Kidney (tissue), 14 donors: ENCODE data around the gene DNASE1L2. TPM values are rescaled to one million over a fixed set of nuclear protein-coding genes. Genes with fewer than 3 reads are reported as not detected.

Experiments used
- DNase-seq, 5 donors: peaks; one replicate each; pipeline ENCODE4 v3.0.0-alpha.2; 2013 to 2020
- FAIRE-seq: peaks from 2 replicates; lab custom pipeline; 2012; peaks lifted over from hg19 to GRCh38; lab: Jason Lieb, UNC
- H3K27ac ChIP-seq, 2 donors: one replicate each; pipeline ENCODE4 v1.7.0; 2013; ENCODE audit warnings: low read depth in 2 of 2, low read length in 2 of 2, inconsistent platforms in 1 of 2
- H3K27me3 ChIP-seq: one replicate; pipeline ENCODE4 v1.7.1; 2013; ENCODE audit warnings: low read length, inconsistent platforms; ENCODE audit not compliant: control insufficient read depth, insufficient read depth
- H3K36me3 ChIP-seq, 3 donors: one replicate each; pipeline versions ENCODE4 v1.7.0 to v1.7.1; 2013; ENCODE audit warnings: low read length in 3 of 3, control low read depth in 1 of 3, inconsistent platforms in 1 of 3; ENCODE audit not compliant: insufficient read depth in 3 of 3, control insufficient read depth in 2 of 3
- H3K4me1 ChIP-seq, 3 donors: one replicate each; pipeline versions ENCODE4 v1.7.0 to v1.7.1; 2013; ENCODE audit warnings: low read length in 3 of 3, inconsistent platforms in 1 of 3, low read depth in 1 of 3; ENCODE audit not compliant: control insufficient read depth in 2 of 3, insufficient read depth in 2 of 3
- H3K4me3 ChIP-seq, 3 donors: one replicate each; pipeline versions ENCODE4 v1.7.0 to v1.8.1; 2013; ENCODE audit warnings: low read length in 3 of 3, control low read depth in 1 of 3, inconsistent platforms in 1 of 3
- H3K9ac ChIP-seq, 3 donors: one replicate each; pipeline versions ENCODE4 v1.7.0 to v1.7.1; 2013; ENCODE audit warnings: low read length in 3 of 3, control low read depth in 1 of 3, inconsistent platforms in 1 of 3
- H3K9me3 ChIP-seq, 3 donors: one replicate each; pipeline versions ENCODE4 v1.7.0 to v1.7.1; 2013; ENCODE audit warnings: low read length in 3 of 3, control low read depth in 1 of 3, inconsistent platforms in 1 of 3; ENCODE audit not compliant: control insufficient read depth in 2 of 3, insufficient read depth in 1 of 3
- intact Hi-C: fragments of 100-400 bp; cut with DNase I; formaldehyde crosslinking; loops from one replicate; pipeline ENCODE4 v1.11.1; 2022
- polyA plus RNA-seq: library from polyadenylated mRNA; stranded (reverse); fragments of 350-450 nt; fragmentation: Illumina TruSeq; extraction: RNeasy Lipid Tissue Mini Kit (QIAGEN cat#74804); gene quantifications from one replicate; pipeline ENCODE4 v1.2.3, GENCODE V29; 2014; ENCODE audit warnings: low read depth, low replicate concordance; ENCODE audit not compliant: insufficient read depth
- total RNA-seq: library from RNA; stranded (reverse); fragmentation: NEBNext Ultra II Directional; extraction: Animal tissue kit (Norgen Biotek cat#: 25700); gene quantifications from one replicate; pipeline ENCODE4 v1.2.1, GENCODE V29; 2021
- TF ChIP-seq, protein P1 (sequence below): IDR thresholded peaks from 3 replicates; pipeline ENCODE4 v1.5.1; 2012; ENCODE audit warnings: mild to moderate bottlenecking, moderate library complexity, borderline replicate concordance; ENCODE audit not compliant: insufficient read depth; ENCODE audit errors: extremely low read depth
- donor health status: control.
- donor health status: control.
- donor health status: control.
- donor health status: control.
- donor health status: control.
- donor health status: DM: yes; HTN: yes; CAD: no.
- donor health status: Normal renal cell carcinoma (clear cell type).

DNASE1L2 gene
- total and polyA plus RNA-seq, 2 donors from 2014 or later, result 0.88 TPM

DNA sequence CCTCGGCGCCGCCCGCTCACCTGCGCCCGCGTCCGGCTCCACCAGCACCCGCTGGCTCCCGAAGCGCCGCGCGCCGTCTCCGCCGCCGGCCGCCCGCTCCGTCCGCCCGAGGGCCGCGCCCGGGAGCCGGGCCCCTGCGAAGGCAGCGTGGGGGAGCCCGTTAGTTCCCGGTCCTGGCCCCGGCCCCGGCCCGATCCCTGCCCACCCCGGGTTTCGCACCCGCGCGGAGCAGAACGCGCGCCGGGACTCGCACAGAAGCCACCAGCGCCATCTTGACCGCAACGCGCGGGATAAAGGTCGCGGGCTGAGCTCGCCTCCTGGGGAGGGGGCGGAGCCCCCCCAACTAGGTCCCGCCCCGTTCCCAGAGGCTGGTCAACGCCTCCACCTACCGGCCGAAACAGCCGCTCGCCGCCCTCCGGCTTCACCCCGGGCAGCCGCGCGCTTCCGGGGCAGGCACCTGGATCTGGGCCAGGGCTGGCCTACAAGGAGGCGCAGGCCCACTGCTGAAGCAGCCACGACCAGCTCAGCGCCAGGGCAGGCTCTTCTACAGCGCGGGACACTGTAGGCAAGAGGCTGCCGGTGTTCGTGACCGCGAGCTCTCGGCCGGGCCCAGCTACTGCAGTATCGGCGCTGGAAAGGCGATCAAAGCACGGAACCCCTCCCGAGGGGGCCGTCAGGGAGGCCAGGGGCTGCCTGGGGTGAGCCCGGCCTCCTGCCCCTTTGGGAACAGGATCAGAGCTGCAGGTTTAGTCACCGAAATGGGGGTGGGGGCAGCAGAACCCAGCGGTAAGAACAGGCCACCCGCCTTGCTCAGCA, 15.3 kb downstream of the DNASE1L2 start, which contains the start of gene ECI1:
TSS of gene ECI1 (minus strand) at position 292 of the 816 bp plus-strand sequence. CDS start at position 271, 21 bp downstream.
- TF ChIP-seq, protein P1, sequence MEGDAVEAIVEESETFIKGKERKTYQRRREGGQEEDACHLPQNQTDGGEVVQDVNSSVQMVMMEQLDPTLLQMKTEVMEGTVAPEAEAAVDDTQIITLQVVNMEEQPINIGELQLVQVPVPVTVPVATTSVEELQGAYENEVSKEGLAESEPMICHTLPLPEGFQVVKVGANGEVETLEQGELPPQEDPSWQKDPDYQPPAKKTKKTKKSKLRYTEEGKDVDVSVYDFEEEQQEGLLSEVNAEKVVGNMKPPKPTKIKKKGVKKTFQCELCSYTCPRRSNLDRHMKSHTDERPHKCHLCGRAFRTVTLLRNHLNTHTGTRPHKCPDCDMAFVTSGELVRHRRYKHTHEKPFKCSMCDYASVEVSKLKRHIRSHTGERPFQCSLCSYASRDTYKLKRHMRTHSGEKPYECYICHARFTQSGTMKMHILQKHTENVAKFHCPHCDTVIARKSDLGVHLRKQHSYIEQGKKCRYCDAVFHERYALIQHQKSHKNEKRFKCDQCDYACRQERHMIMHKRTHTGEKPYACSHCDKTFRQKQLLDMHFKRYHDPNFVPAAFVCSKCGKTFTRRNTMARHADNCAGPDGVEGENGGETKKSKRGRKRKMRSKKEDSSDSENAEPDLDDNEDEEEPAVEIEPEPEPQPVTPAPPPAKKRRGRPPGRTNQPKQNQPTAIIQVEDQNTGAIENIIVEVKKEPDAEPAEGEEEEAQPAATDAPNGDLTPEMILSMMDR, result peak; percentile 52
- Histone ChIP-seq H3K27ac (peak within 1 kb of the TSS; percentile 62 to 79), H3K9me3 (no peaks in the 10 kb centered on the region), H3K4me3 (peak within 1 kb of the TSS; percentile 24 to 78 (median 77)), H3K27me3 (no peaks in the 10 kb centered on the region), H3K4me1 (peaks cover 0 to 10% (median 0%) of the 10 kb centered on the region in 3 donors), H3K9ac (peak within 1 kb of the TSS; percentile 33 to 62 (median 54)), H3K36me3 (peaks cover 0 to 22% (median 5%) of the 10 kb centered on the region in 3 donors)
- intact Hi-C loops, result no loop called here
- FAIRE-seq, result peak; percentile 30
- peak; percentile 93 to 99 (median 96) for DNase-seq

- intact Hi-C loops, result no loop called here
- no peak for FAIRE-seq
- peaks cover 0 to 10% (median 0%) of the 10 kb centered on the region in 3 donors for H3K4me1 ChIP-seq
- no peak overlapping the region for H3K4me3 ChIP-seq
- no peaks in the 10 kb centered on the region for H3K27me3 ChIP-seq
- H3K9ac ChIP-seq, result no peak overlapping the region
- no peaks in the 10 kb centered on the region for H3K9me3 ChIP-seq
- H3K36me3 ChIP-seq, result peaks cover 2 to 30% (median 13%) of the 10 kb centered on the region in 3 donors
- TF ChIP-seq, protein P1, result no peak
- H3K27ac ChIP-seq, result no peak overlapping the region
- no peak for DNase-seq
These were observed 16.5 kb downstream of the DNASE1L2 start for GRCh38 chr16:2252806-2253148.

DNA sequence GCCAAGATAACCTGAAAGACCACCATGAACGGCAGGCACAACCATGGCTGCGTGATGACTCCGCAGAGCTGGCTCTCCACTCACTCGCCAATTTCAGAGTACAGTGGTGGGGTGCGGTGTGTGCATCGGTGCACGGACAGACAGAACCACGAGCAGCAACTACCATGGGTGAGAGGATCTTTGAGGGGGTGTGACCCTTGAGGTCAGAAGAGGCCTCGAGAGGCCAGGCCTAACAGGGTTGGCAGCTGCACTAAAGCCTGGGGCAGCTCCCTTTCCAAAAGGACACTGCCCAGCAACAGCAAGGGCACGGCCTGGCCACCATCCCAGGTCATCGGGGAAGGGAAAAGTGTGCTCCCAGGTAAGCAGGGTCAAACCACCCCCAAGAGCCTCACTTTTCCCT, 17.0 kb downstream of the DNASE1L2 start:
- Histone ChIP-seq H3K9me3 (no peaks in the 10 kb centered on the region), H3K4me1 (peaks cover 0 to 10% (median 0%) of the 10 kb centered on the region in 3 donors), H3K36me3 (peaks cover 2 to 32% (median 15%) of the 10 kb centered on the region in 3 donors), H3K9ac (no peak overlapping the region), H3K27me3 (no peaks in the 10 kb centered on the region), H3K4me3 (no peak overlapping the region), H3K27ac (no peak overlapping the region)
- TF ChIP-seq, protein P1, result no peak
- intact Hi-C loops, result no loop called here
- DNase-seq, result no peak
- FAIRE-seq, result no peak
